Measurements from ENCODE around the gene AICDA. TPM values are rescaled to one million over a fixed set of nuclear protein-coding genes. Genes with fewer than 3 reads are reported as not detected.

AICDA gene
- total RNA-seq = not detected in 2 replicates

DNA sequence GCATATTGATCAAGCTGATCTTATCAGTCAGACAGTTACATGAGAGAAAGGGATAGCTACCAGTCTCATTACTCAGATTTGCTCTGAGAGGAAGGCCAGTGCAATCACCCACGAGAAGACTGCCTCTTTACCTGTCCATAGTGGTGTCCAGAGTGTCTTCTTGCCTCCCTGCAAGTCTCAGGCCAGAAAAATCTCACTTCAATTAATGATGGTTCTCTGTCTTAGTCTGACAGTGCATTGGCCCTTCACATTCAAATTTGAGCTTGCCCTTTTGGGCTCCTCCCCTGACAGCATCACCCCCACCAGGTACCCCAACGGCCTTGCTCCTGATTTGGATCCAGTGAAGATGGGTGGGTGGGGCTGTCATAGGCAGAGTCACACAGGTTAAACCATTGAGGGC, at the start of gene AICDA:
AICDA (minus strand) TSS at position 231 of the 400 bp plus-strand sequence; CDS start at position 139, 92 bp downstream.
- Mint-ChIP-seq H3K27me3 (ENCODE audit: low read depth) (peaks cover 24% of the 10 kb centered on the region), H3K9me3 (no peaks in the 10 kb centered on the region), H3K4me1 (ENCODE audit: low read depth) (peaks cover 8% of the 10 kb centered on the region), H3K4me3 (ENCODE audit: low read depth) (no peak within 1 kb of the TSS), H3K27ac (no peak within 1 kb of the TSS), H3K36me3 (ENCODE audit: low read depth) (no peaks in the 10 kb centered on the region)
- intact Hi-C loops (cut with micrococcal nuclease) = no loop called here
- DNase-seq (ENCODE audit: low spot score) = no peak

DNA sequence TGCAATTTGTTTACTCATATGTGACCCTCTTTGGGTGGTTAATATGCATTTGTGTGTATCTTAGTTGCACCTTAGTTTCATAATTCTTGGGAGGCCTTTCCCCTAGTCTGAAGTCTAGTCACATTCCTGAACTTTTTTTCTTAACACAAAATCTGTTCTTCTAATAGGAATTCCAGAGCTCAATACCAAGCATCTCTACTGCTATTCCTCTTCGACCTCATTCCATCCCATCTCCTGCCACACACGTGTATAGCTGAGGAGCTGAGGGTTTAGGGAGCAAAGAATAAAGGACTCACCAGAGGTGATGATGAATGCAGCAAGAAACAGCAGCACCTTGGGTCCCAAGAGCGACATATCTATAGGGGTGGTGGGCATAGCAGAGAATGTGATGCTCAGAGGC, 49.1 kb upstream of the AICDA start:
- DNase-seq (ENCODE audit: low spot score) = no peak

DNA sequence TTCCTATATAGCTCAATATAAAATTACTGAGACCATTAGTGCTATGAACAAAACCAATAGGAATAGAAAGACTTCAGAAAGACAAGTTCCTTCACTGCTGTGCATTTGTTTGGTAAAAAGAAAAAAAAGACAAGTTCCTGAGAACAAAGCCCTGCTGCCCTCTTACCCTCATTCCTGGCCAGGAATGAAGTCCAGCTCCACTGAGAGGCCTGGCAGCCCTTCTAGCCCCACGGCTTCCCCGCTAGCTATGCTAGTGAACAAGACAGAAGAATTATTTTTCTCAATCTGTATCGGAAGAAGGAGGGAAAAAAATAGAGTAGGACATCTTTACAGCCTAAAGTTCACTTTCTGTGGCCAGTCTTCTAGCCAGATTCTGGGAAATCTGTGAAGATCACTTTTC, 48.4 kb upstream of the AICDA start:
- Mint-ChIP-seq H3K9me3 (no peaks in the 10 kb centered on the region), H3K4me3 (ENCODE audit: low read depth) (no peak overlapping the region), H3K4me1 (ENCODE audit: low read depth) (no peaks in the 10 kb centered on the region), H3K27me3 (ENCODE audit: low read depth) (peaks cover 18% of the 10 kb centered on the region), H3K27ac (no peak overlapping the region), H3K36me3 (ENCODE audit: low read depth) (no peaks in the 10 kb centered on the region)
- intact Hi-C loops (cut with micrococcal nuclease) = no loop called here
- no peak for DNase-seq (ENCODE audit: low spot score)

More for the DNA sequence above, 49.1 kb upstream of the AICDA start:
- intact Hi-C loops (cut with micrococcal nuclease) = no loop called here
- no peaks in the 10 kb centered on the region for H3K36me3 Mint-ChIP-seq (ENCODE audit: low read depth)
- H3K9me3 Mint-ChIP-seq = no peaks in the 10 kb centered on the region
- no peak overlapping the region for H3K27ac Mint-ChIP-seq
- no peak overlapping the region for H3K4me3 Mint-ChIP-seq (ENCODE audit: low read depth)
- H3K27me3 Mint-ChIP-seq (ENCODE audit: low read depth) = peaks cover 18% of the 10 kb centered on the region
- no peaks in the 10 kb centered on the region for H3K4me1 Mint-ChIP-seq (ENCODE audit: low read depth)

DNA sequence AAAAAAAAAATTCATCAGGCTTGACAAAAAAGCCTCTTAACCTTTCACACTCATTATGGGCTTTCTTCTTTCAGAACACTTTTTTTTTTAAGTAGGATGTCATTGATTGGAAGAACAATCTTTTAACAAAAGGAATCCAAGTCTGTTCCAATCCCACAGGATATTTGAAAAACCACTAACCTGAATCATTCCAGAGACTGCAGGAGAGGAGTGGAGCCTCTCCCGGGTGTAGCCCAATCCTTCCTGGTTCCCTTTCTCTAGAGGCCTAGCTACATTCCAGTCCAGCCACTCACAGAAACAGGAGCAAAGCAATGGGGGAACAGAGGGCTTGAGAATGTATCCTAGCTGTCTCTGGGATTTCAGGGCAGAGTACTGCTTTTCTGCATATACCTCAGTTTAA, 45.7 kb upstream of the AICDA start:
- peaks cover 16% of the 10 kb centered on the region for H3K27me3 Mint-ChIP-seq (ENCODE audit: low read depth)
- no peak for DNase-seq (ENCODE audit: low spot score)
- intact Hi-C loops (cut with micrococcal nuclease) = loop anchor here (10.0 kb wide), 1 partner anchor 114 kb away; the partner anchor contains the start of gene CLEC4E
- no peaks in the 10 kb centered on the region for H3K9me3 Mint-ChIP-seq
- H3K4me1 Mint-ChIP-seq (ENCODE audit: low read depth) = no peaks in the 10 kb centered on the region
- no peak overlapping the region for H3K4me3 Mint-ChIP-seq (ENCODE audit: low read depth)
- no peaks in the 10 kb centered on the region for H3K36me3 Mint-ChIP-seq (ENCODE audit: low read depth)
- H3K27ac Mint-ChIP-seq = no peak overlapping the region

DNA sequence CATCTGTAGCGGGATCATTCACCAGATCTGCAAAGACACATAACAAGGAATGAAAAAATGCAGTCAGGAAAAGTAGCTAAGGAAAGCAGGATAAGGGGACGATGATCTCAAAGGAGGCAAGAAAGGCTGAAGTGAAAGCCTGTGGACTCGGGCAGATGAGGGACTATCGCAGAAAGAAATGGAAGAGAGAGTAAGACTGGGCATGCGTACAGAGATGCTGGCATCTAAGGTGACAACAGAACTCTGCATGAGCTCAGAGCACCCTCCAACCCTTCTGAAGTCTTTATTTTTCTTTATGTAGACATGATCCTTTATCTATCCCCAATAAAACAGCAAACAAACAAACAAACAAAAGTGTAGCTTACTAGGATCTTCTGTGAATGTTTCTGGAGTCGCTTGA, 42.8 kb upstream of the AICDA start:
- Mint-ChIP-seq H3K36me3 (ENCODE audit: low read depth) (no peaks in the 10 kb centered on the region), H3K9me3 (no peaks in the 10 kb centered on the region), H3K27ac (no peak overlapping the region), H3K4me1 (ENCODE audit: low read depth) (no peaks in the 10 kb centered on the region), H3K4me3 (ENCODE audit: low read depth) (no peak overlapping the region), H3K27me3 (ENCODE audit: low read depth) (peaks cover 32% of the 10 kb centered on the region)
- DNase-seq (ENCODE audit: low spot score) = no peak
- intact Hi-C loops (cut with micrococcal nuclease) = loop anchor here (10.0 kb wide), 1 partner anchor 111 kb away; the partner anchor contains the start of gene CLEC4E

DNA sequence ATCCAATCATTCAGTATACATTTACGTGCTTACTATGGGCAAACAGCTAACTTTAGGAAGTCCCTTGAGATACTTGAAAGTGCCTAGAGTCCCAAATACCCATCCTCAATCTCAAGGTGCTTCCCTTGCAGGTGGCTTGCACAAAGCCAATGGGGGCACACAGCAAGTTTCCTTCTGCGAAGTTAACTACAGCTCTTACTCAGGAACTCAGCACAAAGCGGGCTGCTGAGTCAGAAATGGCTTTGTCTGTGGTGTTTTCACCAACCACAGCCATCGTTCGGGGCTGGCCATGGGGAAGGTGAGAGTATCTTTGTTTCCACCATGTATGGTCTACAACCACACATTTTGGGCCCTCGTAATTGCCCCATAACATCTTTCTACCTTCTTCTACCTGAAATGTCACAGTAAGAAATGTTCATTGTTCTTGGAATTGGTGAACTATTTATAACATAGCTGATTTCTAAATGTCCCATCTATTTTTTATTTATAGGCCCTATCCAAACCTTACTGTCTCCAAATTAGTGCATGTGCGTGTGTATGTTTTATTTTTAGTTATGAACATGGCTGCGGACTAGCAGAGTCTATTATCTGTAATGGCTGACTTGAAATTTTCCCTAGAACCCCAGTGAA, 36.0 kb upstream of the AICDA start:
- no peaks in the 10 kb centered on the region for H3K36me3 Mint-ChIP-seq (ENCODE audit: low read depth)
- no peak overlapping the region for H3K27ac Mint-ChIP-seq
- peaks cover 34% of the 10 kb centered on the region for H3K4me1 Mint-ChIP-seq (ENCODE audit: low read depth)
- H3K4me3 Mint-ChIP-seq (ENCODE audit: low read depth) = no peak overlapping the region
- no peaks in the 10 kb centered on the region for H3K9me3 Mint-ChIP-seq
- peak; percentile 60 for DNase-seq (ENCODE audit: low spot score)
- peaks cover 56% of the 10 kb centered on the region for H3K27me3 Mint-ChIP-seq (ENCODE audit: low read depth)
- intact Hi-C loops (cut with micrococcal nuclease) = loop anchor here (1.0 to 5.0 kb wide), 5 partner anchors 156 to 594 kb away; no protein-coding TSS in a partner anchor

DNA sequence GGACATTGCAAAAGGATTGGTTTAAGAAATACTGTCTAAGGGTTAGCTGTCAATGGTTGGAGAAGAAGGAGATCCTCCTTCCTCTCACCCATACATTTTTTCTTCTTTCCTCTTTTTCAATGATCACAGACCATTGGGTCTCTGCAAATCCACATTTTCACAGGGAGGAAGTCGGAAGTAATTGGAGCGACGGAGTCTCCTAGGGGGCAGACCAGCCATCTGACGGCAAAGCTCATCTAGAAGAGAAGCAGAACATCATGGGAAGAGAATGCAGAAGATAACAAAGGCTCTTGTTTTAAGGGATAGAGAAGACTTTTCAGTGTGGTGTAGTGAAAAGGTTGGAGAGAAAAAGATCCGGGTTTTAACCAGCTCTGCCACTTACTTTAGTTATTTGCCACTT, 35.3 kb upstream of the AICDA start:
- Mint-ChIP-seq H3K4me1 (ENCODE audit: low read depth) (peaks cover 35% of the 10 kb centered on the region), H3K27ac (no peak overlapping the region), H3K27me3 (ENCODE audit: low read depth) (peaks cover 54% of the 10 kb centered on the region), H3K36me3 (ENCODE audit: low read depth) (no peaks in the 10 kb centered on the region), H3K4me3 (ENCODE audit: low read depth) (no peak overlapping the region), H3K9me3 (no peaks in the 10 kb centered on the region)
- no peak for DNase-seq (ENCODE audit: low spot score)
- intact Hi-C loops (cut with micrococcal nuclease) = loop anchor here (1.0 to 5.0 kb wide), 5 partner anchors 156 to 594 kb away; no protein-coding TSS in a partner anchor

DNA sequence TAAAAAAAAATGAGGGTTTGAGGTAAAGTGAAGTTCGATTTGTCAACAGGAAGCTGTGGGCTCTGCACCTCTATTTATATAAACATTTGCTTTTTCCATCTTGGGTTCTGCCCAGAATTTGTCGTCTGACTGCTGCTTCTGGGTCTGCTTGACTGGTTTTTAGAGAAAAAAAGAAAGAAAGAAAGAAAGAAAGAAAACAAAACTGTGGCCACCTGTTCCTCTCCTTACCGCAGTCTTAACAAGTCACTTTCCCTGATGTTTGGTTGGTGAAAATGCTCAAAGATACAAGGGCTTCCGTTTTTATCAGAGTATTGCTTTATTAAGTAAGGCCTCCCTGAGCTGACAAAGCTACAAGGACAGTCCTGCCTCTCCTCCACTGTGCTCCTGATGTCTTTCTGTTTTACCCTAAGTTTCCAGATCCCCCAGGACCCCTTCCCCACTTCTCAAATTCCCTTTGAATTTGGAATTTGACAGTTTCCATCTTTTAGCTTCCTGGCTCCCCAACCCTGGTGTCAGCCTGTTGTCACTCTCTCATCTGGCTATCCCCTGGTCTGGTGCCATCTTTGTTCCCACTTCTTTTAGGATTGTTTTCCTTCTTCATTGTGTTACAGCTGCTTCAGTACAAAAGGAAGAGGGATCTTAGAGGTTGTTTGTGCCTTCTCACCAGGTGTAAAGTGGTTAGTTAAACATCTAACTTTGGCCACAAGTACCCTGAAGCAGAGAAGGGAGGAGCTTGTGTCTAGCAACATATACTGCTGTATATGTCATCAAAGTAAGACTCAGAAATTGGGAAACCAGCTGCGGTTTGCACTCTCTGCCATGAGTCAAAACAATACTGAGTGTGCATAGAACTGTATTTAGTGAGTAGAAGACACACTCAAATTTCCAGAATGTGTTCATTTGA, 31.9 kb upstream of the AICDA start:
- peak; percentile 46 for DNase-seq (ENCODE audit: low spot score)
- H3K36me3 Mint-ChIP-seq (ENCODE audit: low read depth) = no peaks in the 10 kb centered on the region
- H3K27me3 Mint-ChIP-seq (ENCODE audit: low read depth) = peaks cover 41% of the 10 kb centered on the region
- H3K4me3 Mint-ChIP-seq (ENCODE audit: low read depth) = peak overlapping the region; percentile 31
- peaks cover 35% of the 10 kb centered on the region for H3K4me1 Mint-ChIP-seq (ENCODE audit: low read depth)
- intact Hi-C loops (cut with micrococcal nuclease) = loop anchor here (5.0 kb wide), 3 partner anchors 152 to 598 kb away; no protein-coding TSS in a partner anchor
- H3K27ac Mint-ChIP-seq = peak overlapping the region; percentile 34
- H3K9me3 Mint-ChIP-seq = no peaks in the 10 kb centered on the region

DNA sequence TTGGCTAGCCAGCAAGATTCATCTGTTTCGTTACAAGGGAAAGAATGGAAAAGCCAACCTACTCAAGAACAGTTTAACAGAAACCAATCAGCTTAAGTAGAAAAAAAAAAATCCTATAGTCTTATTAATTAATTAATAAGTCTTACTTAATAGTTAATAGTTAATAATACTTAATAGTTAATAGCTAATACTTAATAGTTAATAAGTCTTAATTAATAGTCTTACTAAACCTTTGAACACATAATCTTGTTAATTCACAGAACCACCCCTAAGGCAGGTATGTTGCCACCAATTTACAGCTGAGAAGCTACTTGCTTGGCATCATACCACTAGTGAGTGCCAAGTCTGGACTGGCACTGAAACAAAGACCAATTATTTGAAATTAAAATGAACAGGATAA, 30.1 kb upstream of the AICDA start:
- peaks cover 20% of the 10 kb centered on the region for H3K4me1 Mint-ChIP-seq (ENCODE audit: low read depth)
- H3K27me3 Mint-ChIP-seq (ENCODE audit: low read depth) = peaks cover 45% of the 10 kb centered on the region
- no peak for DNase-seq (ENCODE audit: low spot score)
- no peaks in the 10 kb centered on the region for H3K9me3 Mint-ChIP-seq
- no peaks in the 10 kb centered on the region for H3K36me3 Mint-ChIP-seq (ENCODE audit: low read depth)
- H3K27ac Mint-ChIP-seq = no peak overlapping the region
- H3K4me3 Mint-ChIP-seq (ENCODE audit: low read depth) = no peak overlapping the region
- intact Hi-C loops (cut with micrococcal nuclease) = no loop called here

DNA sequence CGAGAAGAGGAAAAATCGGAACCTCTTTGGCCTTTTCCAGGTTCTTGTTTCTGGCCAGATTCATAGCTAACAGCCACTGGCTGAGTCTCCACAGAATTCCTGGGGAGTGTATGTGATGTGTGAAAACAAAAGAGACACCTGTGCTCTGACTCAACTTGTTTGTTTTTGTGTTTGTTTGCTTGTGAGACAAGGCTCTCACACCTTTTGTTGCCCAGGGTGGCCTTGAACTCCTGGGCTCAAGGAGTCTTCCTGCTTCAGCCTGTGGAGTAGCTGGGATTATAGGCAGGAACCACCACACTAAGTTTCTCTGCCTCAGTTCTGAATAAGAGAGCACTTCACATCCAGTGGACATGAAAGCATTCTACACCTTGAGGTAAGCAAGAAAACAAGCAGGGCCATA, 27.3 kb upstream of the AICDA start:
- DNase-seq (ENCODE audit: low spot score) = no peak
- intact Hi-C loops (cut with micrococcal nuclease) = no loop called here
- Mint-ChIP-seq H3K27ac (no peak overlapping the region), H3K27me3 (ENCODE audit: low read depth) (peaks cover 47% of the 10 kb centered on the region), H3K9me3 (no peaks in the 10 kb centered on the region), H3K4me3 (ENCODE audit: low read depth) (no peak overlapping the region), H3K4me1 (ENCODE audit: low read depth) (peaks cover 14% of the 10 kb centered on the region), H3K36me3 (ENCODE audit: low read depth) (no peaks in the 10 kb centered on the region)

DNA sequence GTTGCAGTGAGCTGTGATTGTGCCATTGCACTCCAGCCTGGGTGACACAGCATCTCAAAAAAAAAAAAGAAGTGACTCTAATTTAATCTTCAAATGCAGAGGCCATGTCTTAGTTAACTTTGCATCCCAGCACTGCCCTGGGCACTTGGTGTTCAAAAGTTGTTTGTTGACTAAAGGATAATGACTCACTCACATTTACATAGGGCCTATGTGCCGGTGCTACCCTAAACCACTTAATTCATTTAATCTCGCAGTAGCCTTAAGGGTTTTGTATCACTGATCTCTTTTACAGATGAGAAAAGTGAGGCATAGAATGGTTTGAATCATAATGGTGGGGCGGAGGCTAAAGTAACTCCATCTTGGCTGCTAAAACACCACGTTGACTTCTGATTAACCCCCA, 26.3 kb upstream of the AICDA start:
- H3K4me3 Mint-ChIP-seq (ENCODE audit: low read depth) = no peak overlapping the region
- H3K4me1 Mint-ChIP-seq (ENCODE audit: low read depth) = peaks cover 4% of the 10 kb centered on the region
- no peak for DNase-seq (ENCODE audit: low spot score)
- no peaks in the 10 kb centered on the region for H3K36me3 Mint-ChIP-seq (ENCODE audit: low read depth)
- H3K27ac Mint-ChIP-seq = no peak overlapping the region
- H3K27me3 Mint-ChIP-seq (ENCODE audit: low read depth) = peaks cover 43% of the 10 kb centered on the region
- no peaks in the 10 kb centered on the region for H3K9me3 Mint-ChIP-seq
- intact Hi-C loops (cut with micrococcal nuclease) = no loop called here

DNA sequence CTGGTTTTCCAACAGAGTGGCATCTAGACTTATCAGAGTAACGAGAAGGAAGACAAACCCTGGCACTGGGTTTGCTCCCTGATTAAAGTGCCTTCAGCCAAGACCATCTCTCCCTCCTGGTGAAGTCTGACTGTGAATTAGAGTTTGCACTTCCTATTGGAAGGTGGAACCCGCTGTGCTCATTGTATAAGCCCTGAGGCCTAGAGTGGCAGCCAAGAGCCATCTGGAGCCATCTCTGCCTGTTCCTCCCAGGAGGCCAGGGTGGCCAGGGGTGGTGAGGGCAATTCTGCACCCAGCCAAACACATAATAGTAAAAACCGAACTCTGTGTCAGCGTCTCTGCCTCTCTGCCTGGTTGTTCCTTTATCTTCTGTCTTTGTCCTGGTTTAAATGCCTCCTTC, 25.0 kb upstream of the AICDA start:
- H3K4me1 Mint-ChIP-seq (ENCODE audit: low read depth) = no peaks in the 10 kb centered on the region
- DNase-seq (ENCODE audit: low spot score) = no peak
- peaks cover 37% of the 10 kb centered on the region for H3K27me3 Mint-ChIP-seq (ENCODE audit: low read depth)
- no peaks in the 10 kb centered on the region for H3K9me3 Mint-ChIP-seq
- no peak overlapping the region for H3K4me3 Mint-ChIP-seq (ENCODE audit: low read depth)
- intact Hi-C loops (cut with micrococcal nuclease) = no loop called here
- H3K27ac Mint-ChIP-seq = no peak overlapping the region
- H3K36me3 Mint-ChIP-seq (ENCODE audit: low read depth) = no peaks in the 10 kb centered on the region

DNA sequence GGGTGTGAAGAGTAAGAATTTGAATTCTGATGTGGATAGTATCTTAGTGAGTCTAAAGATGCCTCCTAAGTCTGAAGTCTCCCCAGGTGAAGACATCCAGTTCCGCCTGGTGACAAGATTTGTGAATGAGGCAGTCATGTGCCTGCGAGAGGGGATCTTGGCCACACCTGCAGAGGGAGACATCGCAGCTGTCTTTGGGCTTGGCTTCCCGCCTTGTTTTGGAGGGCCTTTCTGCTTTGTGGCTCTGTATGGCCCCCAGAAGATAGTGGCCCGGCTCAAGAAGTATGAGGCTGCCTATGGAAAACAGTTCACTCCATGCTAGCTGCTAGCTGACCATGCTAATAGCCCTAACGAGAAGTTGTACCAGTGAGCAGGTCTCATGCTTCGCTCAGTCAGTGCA, 24.6 kb upstream of the AICDA start:
- H3K27me3 Mint-ChIP-seq (ENCODE audit: low read depth) = peaks cover 40% of the 10 kb centered on the region
- DNase-seq (ENCODE audit: low spot score) = no peak
- no peak overlapping the region for H3K27ac Mint-ChIP-seq
- H3K4me3 Mint-ChIP-seq (ENCODE audit: low read depth) = no peak overlapping the region
- no peaks in the 10 kb centered on the region for H3K36me3 Mint-ChIP-seq (ENCODE audit: low read depth)
- intact Hi-C loops (cut with micrococcal nuclease) = no loop called here
- no peaks in the 10 kb centered on the region for H3K9me3 Mint-ChIP-seq
- no peaks in the 10 kb centered on the region for H3K4me1 Mint-ChIP-seq (ENCODE audit: low read depth)

Data from activated T-helper 2 cell treated with anti-CD3 and anti-CD28 coated beads, Interferon-gamma antibody, Interleukin-2, Interleukin-4, amounts not matched to agents 10 μg/mL and 5 μg/mL and 100 μg/mL, durations not matched to agents 14 hours and 24 hours and 36 hours (primary cell).